ENCODE data around the gene PROK1.

PROK1 gene

GRCh38 chr1:110440877-110441276 lies 10.1 kb upstream of the PROK1 start:
- no peaks in the 10 kb centered on the region for H4K20me1 ChIP-seq (ENCODE audit: insufficient read depth, low read length)
- DNase-seq (no peak), ATAC-seq (ENCODE audit: insufficient read depth, low read depth) (no peak)
- H3K79me2 ChIP-seq (ENCODE audit: insufficient read depth, low read length) = no peaks in the 10 kb centered on the region
- no peaks in the 10 kb centered on the region for H3K4me1 ChIP-seq (ENCODE audit: insufficient read depth, low read length)
- no peak overlapping the region for H3K9ac ChIP-seq (ENCODE audit: low read depth, low read length)
- no peaks in the 10 kb centered on the region for H3K9me3 ChIP-seq (ENCODE audit: insufficient read depth, low read length, severe bottlenecking)
- TF ChIP-seq CTCF (IDR thresholded peaks at IDR 0.05; ENCODE audit: borderline replicate concordance, extremely low read depth, low read length, poor library complexity, severe bottlenecking) (no peak), EZH2 (IDR thresholded peaks at IDR 0.05; ENCODE audit: borderline replicate concordance, low read depth, low read length, severe bottlenecking) (no peak)
- no peak overlapping the region for H3K4me3 ChIP-seq (ENCODE audit: low read depth in 1 of 2, low read length in 2 of 2)
- peaks cover 38% of the 10 kb centered on the region for H3K27me3 ChIP-seq (ENCODE audit: insufficient read depth, low read length, poor library complexity)
- H2AFZ ChIP-seq (ENCODE audit: low read depth, low read length) = no peak overlapping the region
- H3K27ac ChIP-seq (ENCODE audit: low read length) = no peak overlapping the region
- no peak overlapping the region for H3K4me2 ChIP-seq (ENCODE audit: insufficient read depth, low read length)
- H3K36me3 ChIP-seq (ENCODE audit: insufficient read depth, low read length) = no peaks in the 10 kb centered on the region

- no peak overlapping the region for H3K27ac ChIP-seq (ENCODE audit: low read length)
- H3K4me3 ChIP-seq (ENCODE audit: low read depth in 1 of 2, low read length in 2 of 2) = no peak overlapping the region
- H3K9ac ChIP-seq (ENCODE audit: low read depth, low read length) = no peak overlapping the region
- H2AFZ ChIP-seq (ENCODE audit: low read depth, low read length) = no peak overlapping the region
- no peak overlapping the region for H3K4me2 ChIP-seq (ENCODE audit: insufficient read depth, low read length)
- no peaks in the 10 kb centered on the region for H3K9me3 ChIP-seq (ENCODE audit: insufficient read depth, low read length, severe bottlenecking)
- no peaks in the 10 kb centered on the region for H3K36me3 ChIP-seq (ENCODE audit: insufficient read depth, low read length)
- H3K4me1 ChIP-seq (ENCODE audit: insufficient read depth, low read length) = no peaks in the 10 kb centered on the region
- no peak for TF ChIP-seq EZH2 (IDR thresholded peaks at IDR 0.05; ENCODE audit: borderline replicate concordance, low read depth, low read length, severe bottlenecking)
- TF ChIP-seq CTCF (IDR thresholded peaks at IDR 0.05; ENCODE audit: borderline replicate concordance, extremely low read depth, low read length, poor library complexity, severe bottlenecking) = no peak
- ATAC-seq (ENCODE audit: insufficient read depth, low read depth) (no peak), DNase-seq (no peak)
- H3K27me3 ChIP-seq (ENCODE audit: insufficient read depth, low read length, poor library complexity) = peaks cover 35% of the 10 kb centered on the region
- H3K79me2 ChIP-seq (ENCODE audit: insufficient read depth, low read length) = no peaks in the 10 kb centered on the region
- no peaks in the 10 kb centered on the region for H4K20me1 ChIP-seq (ENCODE audit: insufficient read depth, low read length)
Measured at GRCh38 chr1:110441888-110442287, 9.1 kb upstream of the PROK1 start.

GRCh38 chr1:110443451-110443850 lies 7.5 kb upstream of the PROK1 start:
- Histone ChIP-seq H3K4me2 (ENCODE audit: insufficient read depth, low read length) (no peak overlapping the region), H3K9ac (ENCODE audit: low read depth, low read length) (no peak overlapping the region), H3K4me1 (ENCODE audit: insufficient read depth, low read length) (no peaks in the 10 kb centered on the region), H3K27me3 (ENCODE audit: insufficient read depth, low read length, poor library complexity) (peaks cover 40% of the 10 kb centered on the region), H3K4me3 (ENCODE audit: low read depth in 1 of 2, low read length in 2 of 2) (no peak overlapping the region), H2AFZ (ENCODE audit: low read depth, low read length) (no peak overlapping the region), H3K27ac (ENCODE audit: low read length) (no peak overlapping the region), H3K9me3 (ENCODE audit: insufficient read depth, low read length, severe bottlenecking) (no peaks in the 10 kb centered on the region), H3K36me3 (ENCODE audit: insufficient read depth, low read length) (no peaks in the 10 kb centered on the region), H4K20me1 (ENCODE audit: insufficient read depth, low read length) (no peaks in the 10 kb centered on the region), H3K79me2 (ENCODE audit: insufficient read depth, low read length) (no peaks in the 10 kb centered on the region)
- TF ChIP-seq CTCF (IDR thresholded peaks at IDR 0.05; ENCODE audit: borderline replicate concordance, extremely low read depth, low read length, poor library complexity, severe bottlenecking) (no peak), EZH2 (IDR thresholded peaks at IDR 0.05; ENCODE audit: borderline replicate concordance, low read depth, low read length, severe bottlenecking) (no peak)
- DNase-seq (no peak), ATAC-seq (ENCODE audit: insufficient read depth, low read depth) (no peak)

- TF ChIP-seq CTCF (IDR thresholded peaks at IDR 0.05; ENCODE audit: borderline replicate concordance, extremely low read depth, low read length, poor library complexity, severe bottlenecking) (no peak), EZH2 (IDR thresholded peaks at IDR 0.05; ENCODE audit: borderline replicate concordance, low read depth, low read length, severe bottlenecking) (no peak)
- Histone ChIP-seq H3K27ac (ENCODE audit: low read length) (no peak overlapping the region), H3K79me2 (ENCODE audit: insufficient read depth, low read length) (no peaks in the 10 kb centered on the region), H3K27me3 (ENCODE audit: insufficient read depth, low read length, poor library complexity) (peaks cover 45% of the 10 kb centered on the region), H3K4me1 (ENCODE audit: insufficient read depth, low read length) (no peaks in the 10 kb centered on the region), H3K9ac (ENCODE audit: low read depth, low read length) (no peak overlapping the region), H3K36me3 (ENCODE audit: insufficient read depth, low read length) (no peaks in the 10 kb centered on the region), H3K4me3 (ENCODE audit: low read depth in 1 of 2, low read length in 2 of 2) (no peak overlapping the region), H3K4me2 (ENCODE audit: insufficient read depth, low read length) (no peak overlapping the region), H4K20me1 (ENCODE audit: insufficient read depth, low read length) (no peaks in the 10 kb centered on the region), H3K9me3 (ENCODE audit: insufficient read depth, low read length, severe bottlenecking) (no peaks in the 10 kb centered on the region), H2AFZ (ENCODE audit: low read depth, low read length) (no peak overlapping the region)
- DNase-seq = no peak
- no peak for ATAC-seq (ENCODE audit: insufficient read depth, low read depth)
Measured at GRCh38 chr1:110444561-110444960, 6.4 kb upstream of the PROK1 start.
